ENCODE results near the gene LIX1L. TPM values are rescaled to one million over a fixed set of nuclear protein-coding genes. Genes with fewer than 3 reads are reported as not detected.

The LIX1L gene
- polyA plus RNA-seq, 1 donor = 12.0 TPM

GRCh38 chr1:145985502-145986439, 28.0 kb upstream of the LIX1L start:
- DNase-seq = no peak
- H3K4me1 ChIP-seq (ENCODE audit: control insufficient read depth, insufficient read depth, low read length) = peaks cover under 1% of the 10 kb centered on the region
- H3K27me3 ChIP-seq (ENCODE audit: control insufficient read depth, insufficient read depth, low read length) = no peaks in the 10 kb centered on the region
- peak overlapping the region; percentile 23 for H3K27ac ChIP-seq (ENCODE audit: low read length)
- H3K36me3 ChIP-seq (ENCODE audit: control insufficient read depth, insufficient read depth, low read length) = no peaks in the 10 kb centered on the region
- 67% methylated on average over 1 of the region's 15 CpGs for WGBS (ENCODE audit: insufficient coverage, low lambda C conversion rate)
- no peak overlapping the region for H3K4me3 ChIP-seq (ENCODE audit: low read length)
- no peaks in the 10 kb centered on the region for H3K9me3 ChIP-seq (ENCODE audit: control insufficient read depth, low read depth, low read length)

GRCh38 chr1:145985129-145985501, 27.3 kb upstream of the LIX1L start:
- Histone ChIP-seq H3K27ac (ENCODE audit: low read length) (no peak overlapping the region), H3K4me3 (ENCODE audit: low read length) (no peak overlapping the region), H3K36me3 (ENCODE audit: control insufficient read depth, insufficient read depth, low read length) (no peaks in the 10 kb centered on the region), H3K4me1 (ENCODE audit: control insufficient read depth, insufficient read depth, low read length) (peaks cover 6% of the 10 kb centered on the region), H3K27me3 (ENCODE audit: control insufficient read depth, insufficient read depth, low read length) (no peaks in the 10 kb centered on the region), H3K9me3 (ENCODE audit: control insufficient read depth, low read depth, low read length) (no peaks in the 10 kb centered on the region)
- DNase-seq = no peak
- WGBS (ENCODE audit: insufficient coverage, low lambda C conversion rate) = no CpG with 5 or more reads among the region's 2 CpGs

- H3K4me3 ChIP-seq (ENCODE audit: low read length) = no peak overlapping the region
- DNase-seq = no peak
- no peaks in the 10 kb centered on the region for H3K36me3 ChIP-seq (ENCODE audit: control insufficient read depth, insufficient read depth, low read length)
- H3K4me1 ChIP-seq (ENCODE audit: control insufficient read depth, insufficient read depth, low read length) = peaks cover 14% of the 10 kb centered on the region
- no peak overlapping the region for H3K27ac ChIP-seq (ENCODE audit: low read length)
- no peaks in the 10 kb centered on the region for H3K9me3 ChIP-seq (ENCODE audit: control insufficient read depth, low read depth, low read length)
- no peaks in the 10 kb centered on the region for H3K27me3 ChIP-seq (ENCODE audit: control insufficient read depth, insufficient read depth, low read length)
- WGBS (ENCODE audit: insufficient coverage, low lambda C conversion rate) = 100% methylated on average over 2 of the region's 12 CpGs
These were observed 26.4 kb upstream of the LIX1L start for GRCh38 chr1:145983960-145984830.

- Histone ChIP-seq H3K27ac (ENCODE audit: low read length) (no peak overlapping the region), H3K4me3 (ENCODE audit: low read length) (no peak overlapping the region), H3K27me3 (ENCODE audit: control insufficient read depth, insufficient read depth, low read length) (no peaks in the 10 kb centered on the region), H3K9me3 (ENCODE audit: control insufficient read depth, low read depth, low read length) (no peaks in the 10 kb centered on the region), H3K4me1 (ENCODE audit: control insufficient read depth, insufficient read depth, low read length) (peaks cover 23% of the 10 kb centered on the region), H3K36me3 (ENCODE audit: control insufficient read depth, insufficient read depth, low read length) (no peaks in the 10 kb centered on the region)
- DNase-seq = no peak
- no CpG with 5 or more reads among the region's 1 CpG for WGBS (ENCODE audit: insufficient coverage, low lambda C conversion rate)
These were observed 25.4 kb upstream of the LIX1L start for GRCh38 chr1:145983206-145983675.

- no peak for DNase-seq
- H3K9me3 ChIP-seq (ENCODE audit: control insufficient read depth, low read depth, low read length) = no peaks in the 10 kb centered on the region
- no CpG with 5 or more reads among the region's 6 CpGs for WGBS (ENCODE audit: insufficient coverage, low lambda C conversion rate)
- H3K36me3 ChIP-seq (ENCODE audit: control insufficient read depth, insufficient read depth, low read length) = no peaks in the 10 kb centered on the region
- peaks cover 31% of the 10 kb centered on the region for H3K4me1 ChIP-seq (ENCODE audit: control insufficient read depth, insufficient read depth, low read length)
- no peak overlapping the region for H3K4me3 ChIP-seq (ENCODE audit: low read length)
- no peak overlapping the region for H3K27ac ChIP-seq (ENCODE audit: low read length)
- no peaks in the 10 kb centered on the region for H3K27me3 ChIP-seq (ENCODE audit: control insufficient read depth, insufficient read depth, low read length)
These were observed 24.4 kb upstream of the LIX1L start for GRCh38 chr1:145982010-145982723.

- H3K36me3 ChIP-seq (ENCODE audit: control insufficient read depth, insufficient read depth, low read length) = no peaks in the 10 kb centered on the region
- peak in 1 of 2 donors; percentile 53 for DNase-seq
- H3K4me3 ChIP-seq (ENCODE audit: low read length) = no peak overlapping the region
- H3K9me3 ChIP-seq (ENCODE audit: control insufficient read depth, low read depth, low read length) = no peaks in the 10 kb centered on the region
- H3K27me3 ChIP-seq (ENCODE audit: control insufficient read depth, insufficient read depth, low read length) = no peaks in the 10 kb centered on the region
- peak overlapping the region; percentile 94 for H3K27ac ChIP-seq (ENCODE audit: low read length)
- H3K4me1 ChIP-seq (ENCODE audit: control insufficient read depth, insufficient read depth, low read length) = peaks cover 31% of the 10 kb centered on the region
- WGBS (ENCODE audit: insufficient coverage, low lambda C conversion rate) = no CpG with 5 or more reads among the region's 1 CpG
These were observed 22.7 kb upstream of the LIX1L start for GRCh38 chr1:145980457-145980994.

- Histone ChIP-seq H3K4me1 (ENCODE audit: control insufficient read depth, insufficient read depth, low read length) (peaks cover 31% of the 10 kb centered on the region), H3K4me3 (ENCODE audit: low read length) (no peak overlapping the region), H3K36me3 (ENCODE audit: control insufficient read depth, insufficient read depth, low read length) (no peaks in the 10 kb centered on the region), H3K27me3 (ENCODE audit: control insufficient read depth, insufficient read depth, low read length) (no peaks in the 10 kb centered on the region), H3K27ac (ENCODE audit: low read length) (peak overlapping the region; percentile 94), H3K9me3 (ENCODE audit: control insufficient read depth, low read depth, low read length) (no peaks in the 10 kb centered on the region)
- DNase-seq = peak in 1 of 2 donors; percentile 62
- WGBS (ENCODE audit: insufficient coverage, low lambda C conversion rate) = 70% methylated on average over 2 of the region's 7 CpGs
These were observed 22.1 kb upstream of the LIX1L start for GRCh38 chr1:145979746-145980456.

- no CpG with 5 or more reads among the region's 9 CpGs for WGBS (ENCODE audit: insufficient coverage, low lambda C conversion rate)
- no peak overlapping the region for H3K4me3 ChIP-seq (ENCODE audit: low read length)
- H3K9me3 ChIP-seq (ENCODE audit: control insufficient read depth, low read depth, low read length) = no peaks in the 10 kb centered on the region
- H3K27me3 ChIP-seq (ENCODE audit: control insufficient read depth, insufficient read depth, low read length) = no peaks in the 10 kb centered on the region
- H3K36me3 ChIP-seq (ENCODE audit: control insufficient read depth, insufficient read depth, low read length) = no peaks in the 10 kb centered on the region
- H3K27ac ChIP-seq (ENCODE audit: low read length) = peak overlapping the region; percentile 94
- DNase-seq = peak; percentile 98 to 99
- peaks cover 31% of the 10 kb centered on the region for H3K4me1 ChIP-seq (ENCODE audit: control insufficient read depth, insufficient read depth, low read length)
These were observed 21.3 kb upstream of the LIX1L start for GRCh38 chr1:145978854-145979745.

- Histone ChIP-seq H3K27ac (ENCODE audit: low read length) (peak overlapping the region; percentile 94), H3K36me3 (ENCODE audit: control insufficient read depth, insufficient read depth, low read length) (no peaks in the 10 kb centered on the region), H3K9me3 (ENCODE audit: control insufficient read depth, low read depth, low read length) (no peaks in the 10 kb centered on the region), H3K27me3 (ENCODE audit: control insufficient read depth, insufficient read depth, low read length) (no peaks in the 10 kb centered on the region), H3K4me1 (ENCODE audit: control insufficient read depth, insufficient read depth, low read length) (peaks cover 31% of the 10 kb centered on the region), H3K4me3 (ENCODE audit: low read length) (no peak overlapping the region)
- DNase-seq = peak in 1 of 2 donors; percentile 71
These were observed 20.6 kb upstream of the LIX1L start for GRCh38 chr1:145978471-145978853.

Data from large intestine (tissue), 3 donors.